ENCODE results near the gene SYNE3.

DNA sequence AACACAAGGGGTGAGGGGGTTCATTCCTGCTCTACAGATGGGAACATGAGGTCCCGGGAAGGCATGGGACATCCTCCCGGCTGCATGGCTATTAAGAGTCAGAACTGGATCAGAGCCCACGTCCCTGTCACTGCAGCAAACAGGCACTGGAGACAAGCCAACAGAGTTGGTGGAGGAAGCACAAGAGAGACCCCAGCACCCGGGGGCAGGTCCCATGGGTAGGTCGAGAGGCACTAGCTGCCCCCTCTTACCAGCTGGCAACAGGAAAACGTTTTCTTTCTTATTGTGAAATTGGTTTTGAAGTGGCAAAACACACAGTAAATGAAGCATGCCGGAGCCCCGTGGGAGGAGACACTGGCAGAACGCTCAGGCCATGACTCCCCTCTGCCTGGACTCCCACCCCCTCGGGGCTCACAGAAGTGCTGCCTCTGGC, 43.6 kb downstream of the SYNE3 start:
- no peak for TF ChIP-seq EZH2 (IDR thresholded peaks at IDR 0.05; ENCODE audit: borderline replicate concordance, insufficient read depth, low read depth, low read length, poor library complexity, severe bottlenecking)
- TF ChIP-seq, protein P1, sequence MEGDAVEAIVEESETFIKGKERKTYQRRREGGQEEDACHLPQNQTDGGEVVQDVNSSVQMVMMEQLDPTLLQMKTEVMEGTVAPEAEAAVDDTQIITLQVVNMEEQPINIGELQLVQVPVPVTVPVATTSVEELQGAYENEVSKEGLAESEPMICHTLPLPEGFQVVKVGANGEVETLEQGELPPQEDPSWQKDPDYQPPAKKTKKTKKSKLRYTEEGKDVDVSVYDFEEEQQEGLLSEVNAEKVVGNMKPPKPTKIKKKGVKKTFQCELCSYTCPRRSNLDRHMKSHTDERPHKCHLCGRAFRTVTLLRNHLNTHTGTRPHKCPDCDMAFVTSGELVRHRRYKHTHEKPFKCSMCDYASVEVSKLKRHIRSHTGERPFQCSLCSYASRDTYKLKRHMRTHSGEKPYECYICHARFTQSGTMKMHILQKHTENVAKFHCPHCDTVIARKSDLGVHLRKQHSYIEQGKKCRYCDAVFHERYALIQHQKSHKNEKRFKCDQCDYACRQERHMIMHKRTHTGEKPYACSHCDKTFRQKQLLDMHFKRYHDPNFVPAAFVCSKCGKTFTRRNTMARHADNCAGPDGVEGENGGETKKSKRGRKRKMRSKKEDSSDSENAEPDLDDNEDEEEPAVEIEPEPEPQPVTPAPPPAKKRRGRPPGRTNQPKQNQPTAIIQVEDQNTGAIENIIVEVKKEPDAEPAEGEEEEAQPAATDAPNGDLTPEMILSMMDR (IDR thresholded peaks at IDR 0.05) = no peak

Measured in B cell (primary cell).